SW480 (cell line): Measurements from ENCODE around the gene UPK3A.
"Not testable (repeated sequence)": the region's sequence is repeated elsewhere in the genome, so short reads cannot be mapped to it uniquely, and the experiment has no call there.

Source experiments
- DNase-seq: peaks from one replicate; pipeline ENCODE4 v3.0.0-alpha.2; 2016; ENCODE audit warnings: low spot score

Gene UPK3A

DNA sequence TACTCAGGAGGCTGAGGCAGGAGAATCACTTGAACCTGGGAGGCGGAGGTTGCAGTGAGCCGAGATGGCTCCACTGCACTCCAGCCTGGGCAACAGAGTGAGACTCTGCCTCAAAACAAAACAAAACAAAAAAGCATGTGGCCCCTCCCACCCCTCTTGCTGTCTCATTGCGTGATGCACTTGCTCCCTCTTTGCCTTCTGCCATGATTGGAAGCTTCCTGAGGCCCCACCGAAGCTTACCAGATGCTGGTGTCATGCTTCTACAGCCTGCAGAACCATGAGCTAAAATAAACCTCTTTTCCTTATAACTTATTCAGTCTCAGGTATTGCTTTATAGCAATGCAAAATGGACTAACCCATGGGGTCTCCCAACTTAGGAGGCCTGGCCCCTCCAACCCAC lies 26.8 kb upstream of the UPK3A start:
- DNase-seq, result not testable (repeated sequence)

DNA sequence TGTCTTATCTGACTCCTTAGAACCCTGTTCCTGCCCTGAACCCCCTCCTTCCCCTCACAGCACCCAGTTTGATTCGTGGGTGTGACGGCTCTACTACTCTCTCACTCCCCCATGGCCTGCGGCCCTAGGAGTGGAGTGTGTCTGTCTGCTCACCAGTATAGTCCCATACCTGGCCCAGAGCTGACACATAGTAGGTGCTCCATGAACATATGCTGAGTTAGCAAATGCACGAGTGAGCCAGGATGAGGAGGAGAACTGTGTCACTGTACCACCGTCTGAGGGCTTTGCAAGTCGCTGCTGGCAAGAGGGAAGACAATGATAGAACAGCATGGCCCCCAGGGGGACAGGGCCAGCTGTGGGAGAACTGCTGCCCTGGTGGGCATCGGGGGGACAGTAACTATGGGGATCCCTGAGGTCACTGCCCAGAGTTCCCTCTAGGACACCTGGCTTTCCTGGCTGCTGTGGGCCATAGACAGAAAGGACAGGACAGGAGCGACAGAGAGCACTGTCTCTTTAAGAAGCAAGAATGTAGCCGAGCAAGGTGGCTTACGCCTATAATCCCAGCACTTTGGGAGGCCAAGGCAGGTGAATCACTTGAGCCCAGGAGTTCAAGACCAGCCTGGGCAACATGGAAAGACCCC lies 24.9 kb upstream of the UPK3A start:
- no peak for DNase-seq

DNA sequence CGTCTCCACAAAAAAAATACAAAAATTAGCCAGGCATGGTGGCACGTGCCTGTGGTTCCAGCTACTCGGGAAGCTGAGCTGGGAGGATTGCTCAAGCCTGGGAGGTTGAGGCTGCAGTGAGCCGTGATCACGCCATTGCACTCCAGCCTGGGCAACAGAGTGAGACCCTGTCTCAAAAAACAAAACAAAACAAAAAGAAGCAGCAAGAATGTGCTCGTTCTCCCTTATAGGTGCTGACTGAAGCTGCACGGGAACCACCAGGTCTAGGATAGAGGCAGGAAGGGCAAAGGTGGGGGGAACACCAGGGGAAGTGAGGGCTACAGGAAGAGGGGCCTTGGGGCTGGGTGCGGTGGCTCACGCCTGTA lies 24.4 kb upstream of the UPK3A start:
- DNase-seq, result not testable (repeated sequence)

DNA sequence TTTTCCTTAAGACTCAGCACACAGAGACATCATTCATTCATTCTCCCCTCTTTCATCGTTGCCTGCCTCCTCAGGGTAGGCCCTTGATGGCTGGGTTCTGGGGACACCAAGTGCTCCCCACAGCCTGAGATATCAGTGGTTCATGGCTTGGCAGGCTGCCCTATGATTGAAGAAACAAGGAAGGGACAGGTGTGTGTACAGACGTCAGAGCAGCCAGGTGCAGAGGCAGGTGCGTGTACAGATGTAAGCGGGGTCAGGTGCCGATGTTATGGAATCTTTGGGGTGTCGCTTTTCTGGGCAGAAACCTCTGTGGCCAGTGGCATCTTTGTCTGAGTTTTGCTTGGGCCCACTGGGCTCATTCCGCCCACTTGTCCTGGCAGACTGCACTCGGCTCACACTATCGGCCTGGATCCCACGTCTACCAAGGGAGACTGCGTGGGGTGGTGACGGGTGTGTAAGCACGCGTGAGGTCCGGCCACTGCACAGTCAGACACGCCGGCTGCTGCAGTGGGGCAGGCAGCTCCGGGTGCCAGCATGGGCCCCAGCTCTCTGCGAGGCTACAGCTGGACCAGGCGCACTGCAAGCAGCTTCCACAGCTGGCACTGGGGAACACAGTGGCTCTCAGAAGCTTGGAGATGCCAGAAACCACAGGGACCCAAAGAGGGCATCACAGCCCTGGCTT lies 23.2 kb upstream of the UPK3A start:
- no peak for DNase-seq

DNA sequence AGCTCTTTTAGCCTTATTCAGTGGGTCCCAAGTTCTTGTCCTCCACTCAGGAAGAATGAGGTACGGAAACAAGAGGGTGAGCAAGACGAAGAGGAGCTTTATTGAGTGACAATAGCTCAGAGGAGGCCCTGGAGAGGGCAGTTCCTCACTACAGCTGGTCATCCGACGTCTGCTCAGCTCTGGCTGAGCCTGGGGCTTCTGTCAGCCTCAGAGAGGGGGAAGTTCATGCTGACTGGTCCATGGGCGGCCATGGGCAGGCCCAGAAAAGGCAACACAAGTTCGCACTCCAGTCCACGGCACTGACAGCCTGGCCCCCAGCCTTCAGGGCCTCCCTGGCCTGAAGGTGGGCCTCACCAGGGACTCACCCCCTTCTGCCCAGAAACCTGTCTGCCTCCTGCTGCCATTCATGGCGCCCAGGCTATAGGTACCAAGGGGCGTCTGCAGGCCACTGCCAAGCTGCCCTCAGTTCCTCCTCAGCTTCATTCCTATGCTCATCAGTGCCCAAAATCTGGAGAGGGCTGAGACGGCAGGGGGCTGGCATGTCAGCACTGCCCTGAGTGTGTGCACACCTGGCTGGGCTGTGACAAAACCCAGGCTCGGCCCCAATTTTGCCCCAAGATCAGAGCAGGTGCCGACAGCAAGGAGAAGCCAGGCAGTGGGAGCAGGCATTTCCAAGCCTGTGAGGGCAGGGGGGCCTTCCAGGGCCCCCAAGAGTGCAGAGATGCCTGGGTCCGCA lies 22.4 kb upstream of the UPK3A start:
- DNase-seq, result no peak

DNA sequence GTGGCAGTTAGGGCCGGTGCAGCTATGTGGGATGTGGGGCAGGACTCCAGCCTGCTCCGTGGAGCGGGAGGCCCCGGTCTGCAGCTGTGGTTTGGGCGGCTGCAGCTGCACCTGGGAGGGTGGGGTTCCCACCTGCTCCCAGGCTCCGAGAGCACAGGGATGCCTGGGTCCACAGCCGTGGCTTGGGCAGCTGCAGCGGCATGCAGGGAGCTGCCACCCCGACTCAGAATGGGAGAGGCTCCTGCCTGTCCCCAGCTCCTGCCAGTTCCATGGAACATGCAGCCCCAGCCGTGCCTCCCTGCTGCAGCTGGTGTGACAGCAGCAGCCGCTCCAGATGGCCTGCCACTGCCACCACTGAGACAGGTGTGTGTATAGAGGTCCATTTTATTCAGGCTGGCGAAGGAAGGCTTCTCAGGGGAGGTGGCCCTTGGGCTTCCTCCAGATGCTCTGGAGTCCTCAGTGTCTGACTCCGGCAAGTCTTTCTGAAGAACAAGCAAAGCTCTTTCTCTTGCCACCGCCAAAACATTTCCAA lies 21.8 kb upstream of the UPK3A start:
- no peak for DNase-seq

DNA sequence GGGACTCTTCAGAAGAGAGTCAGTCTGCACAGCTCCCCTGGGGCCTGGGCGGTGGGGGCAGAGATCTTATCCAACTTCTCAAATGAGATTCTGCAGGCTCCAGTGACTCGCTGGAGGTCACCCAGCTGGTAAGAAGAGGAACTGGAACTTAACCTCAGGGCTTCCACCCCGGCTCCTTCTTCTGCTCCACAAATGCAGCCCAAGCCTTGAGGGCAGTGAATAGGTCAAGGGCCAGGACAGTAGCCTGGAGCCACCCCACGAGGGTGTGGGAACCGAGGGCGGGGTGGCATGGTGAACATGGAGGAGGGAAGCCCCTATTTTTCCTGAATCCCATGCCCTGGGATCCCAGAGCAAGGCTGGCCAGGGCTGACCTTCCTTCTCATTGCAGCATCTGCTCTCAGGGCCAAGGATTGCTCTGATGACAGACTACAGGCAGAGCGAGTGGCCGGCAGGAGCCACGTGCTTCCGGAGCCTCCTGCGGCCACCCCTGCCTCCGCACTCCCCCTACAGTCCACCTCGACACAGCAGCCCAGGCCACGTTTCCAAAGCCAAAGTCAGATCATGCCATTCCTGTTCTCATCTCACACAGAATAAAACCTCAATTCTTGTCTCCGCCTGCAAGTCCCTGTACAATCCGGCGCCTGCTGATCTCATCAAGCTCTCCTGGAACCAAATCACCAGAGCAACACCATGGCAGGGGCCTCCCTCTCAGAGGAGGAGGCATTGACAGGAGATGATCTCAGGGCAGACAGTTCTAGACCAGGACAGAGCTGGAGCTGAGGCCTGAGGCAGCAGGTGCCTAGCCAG lies 21.1 kb upstream of the UPK3A start:
- DNase-seq, result peak; percentile 77

DNA sequence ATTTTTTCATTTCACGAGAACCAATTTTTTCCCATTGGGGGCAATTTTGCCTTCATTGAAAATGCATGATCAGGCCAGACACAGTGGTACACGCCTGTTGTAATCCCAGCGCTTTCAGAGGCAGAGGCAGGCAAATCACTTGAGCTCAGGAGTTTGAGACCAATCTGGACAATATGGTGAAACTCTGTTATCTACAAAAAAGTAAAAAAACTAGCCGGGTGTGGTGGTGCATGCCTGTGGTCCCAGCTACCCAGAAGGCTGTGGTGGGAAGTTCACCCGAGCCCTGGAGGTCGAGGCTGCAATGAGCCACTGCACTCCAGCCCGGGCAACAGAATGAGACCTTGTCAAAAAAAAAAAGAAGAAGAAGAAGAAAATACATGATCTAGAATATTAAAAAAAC lies 19.2 kb upstream of the UPK3A start:
- no peak for DNase-seq

DNA sequence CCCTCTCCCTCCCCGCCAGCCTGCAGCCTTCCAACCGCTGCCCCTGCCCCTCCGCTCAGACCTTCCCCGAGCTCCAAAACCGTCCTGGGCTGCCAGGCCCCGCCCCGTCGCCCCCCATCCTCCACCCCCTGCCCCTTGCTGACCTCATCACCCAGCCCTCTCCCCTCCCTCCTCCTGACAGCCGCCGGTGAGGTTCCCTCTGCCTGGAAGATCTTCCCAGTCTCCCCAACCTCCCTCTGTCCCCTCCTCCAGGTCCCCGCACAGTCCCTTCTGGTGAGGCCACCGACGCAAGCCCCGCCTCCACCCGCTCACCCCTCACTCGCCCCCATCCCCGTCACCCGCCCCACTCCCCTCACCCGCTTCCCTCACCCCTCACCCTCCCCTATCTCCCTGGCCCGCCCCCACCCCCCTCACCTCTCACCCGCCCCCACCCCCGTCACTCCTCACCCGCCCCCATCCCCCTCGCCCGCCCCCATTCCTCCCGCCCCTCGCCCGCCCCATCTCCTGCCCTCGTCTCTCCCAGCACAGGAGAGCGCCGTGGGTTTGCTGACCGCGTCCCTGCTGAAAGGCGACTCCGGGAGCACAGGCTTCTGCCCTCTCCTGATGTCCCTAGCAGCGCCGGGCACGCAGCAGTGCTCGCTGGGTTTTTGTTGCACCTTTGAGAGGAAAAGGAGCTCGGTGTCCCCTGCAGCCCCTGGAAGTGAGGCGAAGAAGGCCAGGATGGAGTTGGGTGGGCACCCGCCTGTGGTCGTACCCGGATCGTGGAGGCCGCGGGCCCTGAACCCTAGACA lies 16.4 kb upstream of the UPK3A start:
- peak; percentile 34 for DNase-seq

DNA sequence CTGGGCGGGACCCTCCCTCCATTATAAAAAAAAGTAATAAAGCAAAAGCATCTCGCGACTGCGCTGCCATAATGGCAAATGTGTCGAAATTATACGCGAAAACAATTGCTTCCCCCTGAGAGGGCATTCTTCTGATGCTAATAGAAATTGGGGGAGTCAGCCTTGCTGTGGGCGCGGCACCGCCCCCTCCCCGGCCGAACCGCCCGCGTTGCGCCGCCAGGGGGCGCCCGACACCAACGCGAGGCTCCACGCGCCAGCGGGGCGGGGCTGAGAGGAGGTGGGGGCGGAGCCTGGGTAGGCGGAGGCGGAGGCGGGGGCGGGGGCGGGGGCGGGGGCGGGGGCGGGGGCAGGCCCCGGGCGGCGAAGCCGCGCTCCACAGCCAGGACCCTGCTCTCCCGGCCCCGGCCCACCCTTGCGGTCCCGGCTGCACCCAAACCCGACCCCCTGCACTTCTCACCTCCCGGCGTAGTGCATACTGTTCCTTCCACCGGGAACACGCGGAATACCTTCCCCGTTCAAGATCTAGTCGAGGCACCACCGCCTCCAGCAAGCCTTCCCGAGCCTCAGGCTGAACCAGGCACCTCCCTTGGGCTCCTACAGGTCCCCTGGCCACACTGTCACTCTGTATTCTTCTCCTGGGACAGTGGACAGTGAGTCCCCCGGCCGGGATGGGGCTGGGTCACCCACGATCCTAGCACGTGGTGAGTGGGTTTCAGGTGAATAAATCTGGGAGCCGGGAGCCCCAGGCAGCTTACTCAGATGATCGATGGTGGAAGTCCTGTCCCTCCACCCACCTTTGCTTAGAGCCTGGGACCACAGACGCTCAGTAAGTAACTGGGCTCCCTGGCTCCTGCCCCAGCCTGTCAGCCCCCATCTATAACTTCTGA lies 15.5 kb upstream of the UPK3A start:
- peak; percentile 28 for DNase-seq

DNA sequence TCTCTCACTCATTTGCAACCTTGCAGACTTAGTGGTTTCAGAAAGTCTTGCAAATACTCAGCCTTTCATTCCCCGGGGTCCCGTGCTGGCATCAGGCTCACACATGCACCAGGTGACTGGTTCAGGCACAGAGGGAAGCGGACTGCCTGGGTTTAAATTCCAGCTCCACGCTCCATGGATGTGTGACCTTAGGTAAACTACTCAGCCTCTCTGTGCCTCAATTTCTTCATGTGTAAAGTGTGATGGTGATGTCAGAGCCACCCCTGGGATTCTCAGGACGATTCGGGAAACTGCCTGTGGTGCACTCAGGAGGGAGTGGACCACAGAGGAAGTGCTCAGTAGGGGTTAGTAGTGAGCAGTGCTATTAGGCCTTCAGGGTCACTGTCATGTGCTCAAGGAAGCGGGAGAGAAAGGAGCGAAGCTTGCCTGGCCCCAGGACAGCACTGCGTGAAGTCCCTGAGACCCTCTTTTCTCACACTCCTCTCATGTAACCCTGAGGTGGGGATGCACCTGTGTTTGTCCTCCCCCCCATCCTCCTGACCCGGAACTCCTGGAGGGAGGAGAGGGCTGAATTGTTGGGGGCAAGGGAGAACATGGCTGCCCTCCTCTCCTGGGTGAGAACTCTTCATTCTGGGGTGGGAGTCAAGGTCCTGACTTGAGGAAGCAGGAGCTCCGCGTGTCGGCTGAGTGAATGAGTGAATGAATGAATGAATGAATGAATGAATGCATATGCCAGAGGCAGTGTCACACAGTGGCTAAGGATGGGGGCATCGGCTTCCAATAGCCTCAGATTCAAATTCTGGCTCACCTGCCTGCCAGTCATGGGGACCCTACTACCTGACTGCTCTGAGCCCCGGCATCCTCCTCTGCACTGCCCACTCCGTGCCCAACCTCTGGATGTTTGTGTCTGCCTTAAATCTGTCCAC lies 14.4 kb upstream of the UPK3A start:
- no peak for DNase-seq

DNA sequence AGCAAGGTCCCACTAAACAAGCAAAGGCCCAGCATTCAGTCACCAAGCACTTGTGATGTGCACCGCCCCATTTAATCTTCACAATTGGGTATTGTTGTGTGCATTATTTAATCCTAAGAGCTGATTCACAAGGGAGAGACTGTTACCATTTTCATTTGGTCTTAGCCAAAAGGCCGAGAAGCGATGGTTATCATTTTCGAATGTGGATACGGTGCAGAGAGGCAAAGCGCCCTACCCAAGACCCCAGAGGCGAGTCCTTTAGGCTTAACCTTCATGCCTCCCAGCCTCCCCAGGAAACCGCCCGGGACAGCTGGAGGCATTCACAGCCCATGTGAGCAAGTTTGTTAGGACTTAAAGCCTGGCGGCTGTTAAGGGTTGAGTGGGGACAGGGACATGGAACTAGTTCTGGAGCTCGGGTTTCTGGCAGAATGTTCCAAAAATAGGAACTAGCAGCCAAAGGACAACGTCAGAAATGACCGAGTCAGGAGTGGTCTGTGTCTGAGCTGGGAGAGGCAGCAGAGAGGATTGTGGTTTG lies 13.0 kb upstream of the UPK3A start:
- DNase-seq, result no peak

DNA sequence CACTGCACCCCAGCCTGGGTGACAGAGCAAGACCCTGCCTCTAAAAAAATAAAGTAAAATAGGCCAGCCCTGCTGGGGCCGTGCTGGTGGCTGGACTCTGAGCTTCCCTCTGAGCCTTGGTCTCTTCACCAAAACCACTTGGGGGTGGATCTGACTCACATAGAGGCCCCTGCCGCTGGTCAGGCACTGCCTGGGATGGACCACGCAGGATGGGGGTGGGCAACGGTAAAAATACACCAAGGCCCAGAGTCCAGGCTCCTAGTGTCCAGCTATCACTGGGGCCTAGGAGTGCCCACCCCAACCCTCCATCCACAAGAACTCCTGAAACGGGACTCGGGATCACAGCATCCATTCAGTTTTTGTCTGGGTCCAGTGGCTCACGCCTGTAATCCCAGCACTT lies 12.3 kb upstream of the UPK3A start:
- no peak for DNase-seq

DNA sequence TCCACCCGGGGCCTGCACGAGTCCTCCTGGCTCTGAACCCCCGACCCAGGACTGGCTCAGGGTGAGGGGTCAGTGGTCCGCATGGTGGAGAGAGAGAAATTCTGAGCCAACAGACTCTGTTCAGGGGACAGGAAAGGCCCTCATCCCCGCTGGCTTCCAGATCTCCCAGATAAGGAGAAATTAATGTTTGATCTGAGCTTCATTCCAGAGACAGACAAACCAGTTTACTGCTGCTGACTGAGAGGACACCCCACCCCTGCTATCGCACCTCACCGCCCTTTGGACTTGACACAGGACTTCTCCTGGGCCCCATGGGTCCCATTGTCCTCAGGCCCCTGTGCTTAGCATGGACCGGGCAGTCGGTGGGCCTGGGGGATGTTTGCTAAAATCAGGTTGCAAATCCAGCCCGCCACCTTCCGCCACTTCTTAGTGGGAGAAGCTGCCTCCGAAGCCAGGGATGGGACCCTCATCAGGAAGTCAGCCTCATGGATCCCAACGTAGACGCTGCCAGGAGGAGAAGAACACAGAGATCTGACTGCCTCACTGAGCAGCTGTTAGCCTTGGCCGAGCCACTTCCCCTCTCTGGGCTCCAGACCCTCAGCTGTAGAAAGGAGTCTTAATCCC lies 11.2 kb upstream of the UPK3A start:
- DNase-seq, result no peak

DNA sequence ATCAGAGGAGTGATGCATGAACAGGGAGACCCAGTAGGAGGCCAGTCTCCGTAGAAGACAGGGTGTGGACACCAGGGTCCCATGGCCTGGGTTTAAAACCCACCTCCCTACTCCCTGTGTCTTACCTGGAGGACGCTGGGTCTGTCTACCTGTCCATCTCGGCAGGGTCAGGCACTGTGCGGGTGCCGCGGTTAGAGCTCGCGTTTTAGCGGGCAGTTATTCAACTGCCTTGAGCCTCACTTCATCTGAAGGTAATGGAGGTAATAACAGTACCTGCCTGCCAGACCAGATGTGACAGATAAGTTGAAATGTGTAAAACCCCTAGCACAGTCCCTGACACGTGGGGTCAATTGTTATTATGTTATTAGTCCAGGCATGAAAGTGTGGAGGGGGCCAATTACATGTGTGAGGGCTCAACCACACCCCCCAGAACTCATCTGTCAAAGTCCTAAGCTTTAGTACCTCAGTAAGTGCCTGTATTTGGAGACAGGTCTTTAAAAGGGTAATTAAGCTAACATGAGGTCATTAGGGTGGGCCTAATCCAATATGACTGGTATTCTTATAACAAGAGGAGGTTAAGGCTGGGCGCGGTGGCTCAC lies 8.1 kb upstream of the UPK3A start:
- DNase-seq, result no peak

DNA sequence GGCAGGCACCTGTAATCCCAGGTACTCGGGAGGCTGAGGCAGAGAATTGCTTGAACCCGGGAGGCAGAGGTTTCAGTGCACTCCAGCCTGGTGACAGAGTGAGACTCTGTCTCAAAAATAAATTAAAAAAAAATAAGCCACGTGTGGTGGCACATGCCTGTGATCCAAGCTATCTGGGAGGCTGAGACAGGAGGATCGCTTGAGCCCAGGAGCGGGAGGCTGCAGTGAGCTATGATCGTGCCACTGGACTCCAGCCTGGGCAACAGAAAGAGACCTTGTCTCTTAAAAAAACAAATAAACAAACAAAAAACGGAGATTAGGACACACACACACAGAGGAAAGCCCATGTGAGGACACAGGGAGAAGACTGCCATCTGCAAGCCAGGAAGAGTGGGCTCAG lies 7.0 kb upstream of the UPK3A start:
- DNase-seq, result not testable (repeated sequence)

DNA sequence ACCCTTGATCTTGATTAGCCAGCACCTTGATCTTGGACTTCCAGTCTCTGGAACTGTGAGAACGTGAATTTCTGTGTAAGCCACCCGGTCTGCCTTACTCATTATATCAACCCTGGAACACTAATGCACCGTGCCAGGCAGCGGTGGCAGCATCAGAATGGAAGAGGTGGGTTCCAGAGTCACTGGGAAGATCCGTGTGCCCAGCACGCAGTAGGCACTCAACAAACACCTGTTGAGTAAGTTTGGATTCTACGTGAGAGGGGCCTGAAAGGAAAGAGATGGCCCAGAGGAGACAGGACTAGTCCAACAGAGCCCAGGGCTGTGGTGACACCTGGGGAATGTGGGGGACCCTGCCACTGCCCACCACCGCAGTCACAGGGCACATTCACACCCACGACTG lies 6.6 kb upstream of the UPK3A start:
- DNase-seq, result no peak

DNA sequence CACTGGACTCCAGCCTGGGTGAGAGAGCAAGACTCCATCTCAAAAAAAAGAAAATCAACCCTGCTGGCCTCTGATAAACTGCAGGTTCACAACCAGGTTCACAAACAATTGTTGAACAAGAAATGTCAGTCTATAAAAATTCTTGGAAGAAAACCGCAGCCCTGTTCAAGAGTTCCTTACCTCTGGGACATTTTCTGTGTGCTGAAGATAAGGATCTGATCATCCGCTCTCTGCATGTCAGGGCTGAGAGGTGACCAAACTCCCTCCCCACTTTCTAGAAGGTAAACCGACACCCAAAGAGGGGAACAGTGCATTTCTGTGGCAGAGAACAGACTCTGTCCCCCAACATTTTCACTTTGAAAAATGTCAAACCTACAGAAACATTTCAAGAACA lies 4.2 kb upstream of the UPK3A start:
- DNase-seq, result no peak
